Heart right ventricle (tissue), 16 donors: Measurements from ENCODE around the gene ST6GALNAC3. TPM values are rescaled to one million over a fixed set of nuclear protein-coding genes. Genes with fewer than 3 reads are reported as not detected.
"Not testable (repeated sequence)": the region's sequence is repeated elsewhere in the genome, so short reads cannot be mapped to it uniquely, and the experiment has no call there.

Source experiments
- ATAC-seq, 8 donors: fragments of 200-7000 bp; cut with Tn5 transposase; one replicate each; pipeline ENCODE4 v1.9.1; 2020; ENCODE audit warnings: mild to moderate bottlenecking in 8 of 8, moderate library complexity in 8 of 8, moderate number of reproducible peaks in 1 of 8
- DNase-seq, 2 donors: peaks; one replicate each; pipeline ENCODE4 v3.0.0-alpha.2; 2020
- H3K27ac ChIP-seq, 10 donors: fragments of 200-600 bp; sonication (generic) in 2 of 10; one replicate each; pipeline versions ENCODE4 v1.5.0 to v1.8.0; 2020 to 2022; ENCODE audit warnings: mild to moderate bottlenecking in 3 of 10
- H3K27me3 ChIP-seq, 7 donors: fragments of 200-600 bp; one replicate each; pipeline ENCODE4 v1.8.0; 2021 to 2022; ENCODE audit warnings: mild to moderate bottlenecking in 2 of 7
- H3K36me3 ChIP-seq, 9 donors: fragments of 200-600 bp; sonication (generic) in 1 of 9; one replicate each; pipeline versions ENCODE4 v1.5.0 to v1.8.0; 2020 to 2022; ENCODE audit warnings: mild to moderate bottlenecking in 2 of 9
- H3K4me1 ChIP-seq, 9 donors: fragments of 200-600 bp; sonication (generic) in 1 of 9; one replicate each; pipeline versions ENCODE4 v1.5.0 to v1.8.0; 2020 to 2022; ENCODE audit warnings: mild to moderate bottlenecking in 4 of 9
- H3K4me3 ChIP-seq, 10 donors: fragments of 200-600 bp; sonication (generic) in 2 of 10; one replicate each; pipeline versions ENCODE4 v1.5.0 to v1.8.0; 2020 to 2022; ENCODE audit warnings: mild to moderate bottlenecking in 7 of 10, moderate library complexity in 2 of 10
- H3K9me3 ChIP-seq, 11 donors: fragments of 200-600 bp in 10 of 11; sonication (generic) in 2 of 11; one replicate each; pipeline versions ENCODE4 v1.5.0 to v1.8.0; 2013 to 2022; ENCODE audit warnings: mild to moderate bottlenecking in 2 of 11, control low read depth in 1 of 11, moderate library complexity in 1 of 11
- CTCF ChIP-seq, 9 donors: fragments of 200-600 bp; sonication (generic) in 2 of 9; IDR thresholded peaks; one replicate each; pipeline versions ENCODE4 v1.5.0 to v1.8.0; 2021 to 2022; ENCODE audit warnings: antibody characterized with exemption in 9 of 9, mild to moderate bottlenecking in 5 of 9, moderate library complexity in 1 of 9
- WGBS, 2 donors: extraction: QIAGEN DNeasy Blood & Tissue Kit; methylation state at CpG; one replicate each; pipeline ENCODE4 v1.1.7; 2013; ENCODE audit warnings: inconsistent platforms in 1 of 2; 5-methylcytosine and 5-hydroxymethylcytosine counted together
- intact Hi-C, 10 donors: fragments of 100-400 bp; cut with DNase I; formaldehyde crosslinking; loops; one replicate each; pipeline versions ENCODE4 v1.11.1 to v1.14.2; 2022
- polyA plus RNA-seq, 2 donors: library from polyadenylated mRNA; stranded (reverse); fragments of 200-250 nt; gene quantifications; one replicate each; pipeline ENCODE4 v1.2.3, GENCODE V29; 2013
- total RNA-seq, 10 donors: library from RNA; stranded (reverse); fragmentation: NEBNext Ultra II Directional in 3 of 10; extraction: Animal tissue kit (Norgen Biotek cat#: 25700) in 3 of 10; gene quantifications; one replicate each; pipeline versions ENCODE4 v1.2.1 to v1.2.4, GENCODE V29; 2021 to 2023
- donor health status: Arrhythmogenic right ventricular cardiomyopathy.
- donor health status: ischemic (EF 13 %, LVEDD 7.1; RV severe dilation, severe dysfunction).
- donor health status: healthy with polysubstance abuse.
- donor health status: DM: no; HTN: yes; CAD: no.
- donor health status: DM: no; HTN: no; CAD: no.
- donor health status: ischemic (EF 25% LVEDD 6.9; RV normal size, moderate dysfunction).
- donor health status: ischemic (EF 25% LVEDD 5.7; RV mildly dilated, moderate dysfunction).
- donor health status: healthy.
- donor health status: DM: yes; HTN: yes; CAD: no.
- donor health status: Ischemic cardiomyopathy.
- donor health status: ischemic (EF 35%, LVEDD 5.7; RV mildly dilated, moderate dysfunction).
- donor health status: nonischemic (EF 11% LVEDD 7.7; RV severe dilation, severe dysfunction).
- donor health status: DM: yes; HTN: yes; CAD: no.
- donor health status: PGD.
- donor health status: ischemic (EF 29% LVEDD 5.4; RV normal size, mild dysfunction).
- donor health status: nonischemic (EF 23%, LVEDD 6.1; RV moderate dilation, normal function).

Gene ST6GALNAC3
- total and polyA plus RNA-seq, 12 donors = 2.8 to 10.3 (median 4.8) TPM

GRCh38 chr1:76640723-76641122, 566.2 kb downstream of the ST6GALNAC3 start:
- Histone ChIP-seq H3K4me1 (peaks cover 0 to 3% (median 0%) of the 10 kb centered on the region in 9 donors), H3K36me3 (no peaks in the 10 kb centered on the region), H3K4me3 (no peak overlapping the region), H3K27ac (no peak overlapping the region), H3K27me3 (no peaks in the 10 kb centered on the region), H3K9me3 (no peaks in the 10 kb centered on the region)
- intact Hi-C loops = no loop called here
- DNase-seq (no peak), ATAC-seq (no peak)
- no peak for TF ChIP-seq CTCF (IDR thresholded peaks at IDR 0.05)

GRCh38 chr1:76644139-76644538, 569.6 kb downstream of the ST6GALNAC3 start:
- Histone ChIP-seq H3K27me3 (no peaks in the 10 kb centered on the region), H3K27ac (no peak overlapping the region), H3K36me3 (no peaks in the 10 kb centered on the region), H3K4me3 (no peak overlapping the region), H3K9me3 (peaks cover 0 to 3% (median 0%) of the 10 kb centered on the region in 11 donors), H3K4me1 (peaks cover 0 to 3% (median 0%) of the 10 kb centered on the region in 9 donors)
- DNase-seq (no peak), ATAC-seq (no peak)
- TF ChIP-seq CTCF (IDR thresholded peaks at IDR 0.05) = no peak
- WGBS, 2 donors = 89 to 91% methylated on average over 5 of the region's 5 CpGs
- intact Hi-C loops = no loop called here

- intact Hi-C loops, H3K27ac ChIP-seq, H3K27me3 ChIP-seq, H3K4me3 ChIP-seq, ATAC-seq, DNase-seq, H3K4me1 ChIP-seq, H3K36me3 ChIP-seq: not testable (repeated sequence)
- WGBS, 2 donors = 93 to 96% methylated on average over 5 of the region's 5 CpGs
- H3K9me3 ChIP-seq = peaks cover 0 to 30% (median 12%) of the 10 kb centered on the region in 11 donors
Observed at GRCh38 chr1:76652860-76653259, 578.3 kb downstream of the ST6GALNAC3 start.

GRCh38 chr1:76657623-76658022, 583.1 kb downstream of the ST6GALNAC3 start:
- DNase-seq = no peak
- 86 to 92% methylated on average over 2 of the region's 2 CpGs for WGBS, 2 donors
- TF ChIP-seq CTCF (IDR thresholded peaks at IDR 0.05) = no peak
- Histone ChIP-seq H3K4me1 (no peaks in the 10 kb centered on the region), H3K27ac (no peak overlapping the region), H3K36me3 (no peaks in the 10 kb centered on the region), H3K4me3 (no peak overlapping the region), H3K27me3 (no peaks in the 10 kb centered on the region), H3K9me3 (peaks cover 0 to 12% (median 0%) of the 10 kb centered on the region in 11 donors)
- no peak for ATAC-seq
- intact Hi-C loops = no loop called here

GRCh38 chr1:76659171-76659940, 584.8 kb downstream of the ST6GALNAC3 start:
- Histone ChIP-seq H3K4me1 (no peaks in the 10 kb centered on the region), H3K27me3 (no peaks in the 10 kb centered on the region), H3K27ac (no peak overlapping the region), H3K36me3 (no peaks in the 10 kb centered on the region), H3K9me3 (peaks cover 0 to 12% (median 0%) of the 10 kb centered on the region in 11 donors), H3K4me3 (no peak overlapping the region)
- ATAC-seq (no peak), DNase-seq (no peak)
- intact Hi-C loops = no loop called here
- 57 to 72% methylated on average over 4 of the region's 4 CpGs for WGBS, 2 donors
- TF ChIP-seq CTCF (IDR thresholded peaks at IDR 0.05) = no peak
